ENCODE results near the gene ARFGAP1.
"Not testable (repeated sequence)": the region's sequence is repeated elsewhere in the genome, so short reads cannot be mapped to it uniquely, and the experiment has no call there.

Gene ARFGAP1

GRCh38 chr20:63240004-63240403, 32.6 kb upstream of the ARFGAP1 start:
- no peak for DNase-seq (ENCODE audit: low spot score)

- no peak for DNase-seq (ENCODE audit: low spot score)
Measured at GRCh38 chr20:63241272-63241671, 31.3 kb upstream of the ARFGAP1 start.

GRCh38 chr20:63242736-63243135, 29.9 kb upstream of the ARFGAP1 start:
- no peak for DNase-seq (ENCODE audit: low spot score)

- no peak for DNase-seq (ENCODE audit: low spot score)
Measured at GRCh38 chr20:63243604-63244247, 28.9 kb upstream of the ARFGAP1 start.

GRCh38 chr20:63244468-63244867, 28.1 kb upstream of the ARFGAP1 start:
- DNase-seq (ENCODE audit: low spot score), result no peak

DNA sequence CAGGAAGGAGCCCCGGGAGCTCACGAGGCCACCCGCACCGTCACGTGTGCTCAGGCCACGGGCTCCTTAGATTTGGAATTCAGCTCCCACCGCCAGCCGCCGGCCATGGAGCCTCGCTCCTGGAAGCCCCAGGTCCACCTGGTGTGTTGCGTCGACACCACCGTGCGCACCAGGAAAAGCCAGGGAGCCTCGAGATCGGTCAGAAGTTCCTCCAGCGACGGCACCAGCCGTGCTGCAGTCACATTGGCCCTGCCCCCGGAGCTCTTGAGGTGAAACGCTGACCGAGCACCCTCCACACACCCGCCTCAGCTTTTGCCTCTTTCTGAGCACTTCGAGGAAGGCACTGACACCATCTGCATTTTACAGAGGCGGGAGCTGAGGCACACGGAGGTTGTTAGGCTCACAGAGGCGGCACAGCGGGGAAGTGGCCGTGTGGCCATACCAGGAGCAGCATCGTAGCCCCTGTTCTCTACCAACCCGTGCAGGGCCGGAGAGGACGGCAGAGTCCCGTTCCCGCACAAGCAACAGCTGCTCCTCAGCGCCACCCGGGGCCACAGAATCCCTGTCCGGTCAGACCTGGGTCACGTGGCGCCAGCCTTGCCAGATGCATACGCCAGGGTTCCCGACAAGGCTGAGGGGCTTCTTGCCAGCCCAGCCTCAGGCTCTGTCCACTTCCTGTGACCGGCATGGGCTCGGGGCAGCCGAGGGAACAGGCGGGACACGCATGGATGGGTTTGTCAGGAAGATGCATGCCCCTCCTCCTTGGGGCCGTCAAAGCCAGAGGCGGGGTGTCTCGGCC, 25.9 kb upstream of the ARFGAP1 start:
- no peak for DNase-seq (ENCODE audit: low spot score)

DNA sequence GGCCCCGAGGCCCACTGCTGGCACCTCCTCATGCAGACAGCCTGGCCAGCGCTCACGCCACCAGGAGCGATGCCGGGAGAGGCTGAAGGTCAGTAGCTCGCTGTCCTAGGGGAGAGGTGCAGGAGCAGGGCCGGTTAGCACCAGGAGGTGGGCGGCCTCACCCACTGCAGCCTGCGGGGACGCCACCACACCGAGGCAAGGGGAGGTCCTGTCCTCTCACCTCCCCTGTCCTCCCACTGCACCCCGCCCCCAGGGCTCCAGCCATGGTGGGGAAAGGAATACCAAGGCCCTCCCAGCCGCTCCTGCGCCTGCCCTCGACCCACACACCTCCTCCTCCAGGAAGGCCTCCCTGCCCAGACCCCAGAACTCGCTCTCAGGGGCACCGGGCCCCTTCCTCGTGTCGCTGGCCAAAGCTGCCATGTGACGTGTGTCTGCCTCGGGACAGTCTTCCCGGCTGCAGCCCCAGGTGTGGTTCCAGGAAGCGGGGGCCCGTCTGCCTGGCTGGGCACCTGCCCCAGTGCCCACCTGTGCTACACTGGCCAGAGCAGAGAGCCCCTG, 24.9 kb upstream of the ARFGAP1 start:
- DNase-seq (ENCODE audit: low spot score), result no peak

- DNase-seq (ENCODE audit: low spot score), result no peak
Measured at GRCh38 chr20:63248835-63249591, 23.6 kb upstream of the ARFGAP1 start.

DNA sequence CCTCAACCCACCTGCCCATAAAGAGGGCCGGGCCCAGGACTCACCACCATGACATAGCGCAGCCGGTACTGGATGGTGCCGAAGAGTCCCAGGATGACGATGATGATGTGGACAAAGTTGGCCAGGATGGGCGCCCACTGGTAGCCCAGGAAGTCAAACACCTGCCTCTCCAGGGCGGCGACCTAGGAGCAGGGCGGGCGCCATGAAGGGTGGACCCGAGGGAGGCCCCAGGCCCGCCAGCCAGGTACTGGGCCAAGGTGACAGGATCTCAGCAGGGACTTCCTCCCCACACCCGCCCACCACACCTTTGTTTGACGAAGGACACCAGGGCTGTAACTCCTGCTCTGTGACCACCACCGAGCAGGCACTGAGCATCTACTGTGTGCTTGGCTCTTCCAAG, 22.7 kb upstream of the ARFGAP1 start:
- no peak for DNase-seq (ENCODE audit: low spot score)

- DNase-seq (ENCODE audit: low spot score), result not testable (repeated sequence)
Measured at GRCh38 chr20:63251350-63251749, 21.3 kb upstream of the ARFGAP1 start.

GRCh38 chr20:63252284-63252711, 20.3 kb upstream of the ARFGAP1 start:
- DNase-seq (ENCODE audit: low spot score), result no peak

GRCh38 chr20:63253065-63253437, 19.6 kb upstream of the ARFGAP1 start:
- DNase-seq (ENCODE audit: low spot score), result no peak

DNA sequence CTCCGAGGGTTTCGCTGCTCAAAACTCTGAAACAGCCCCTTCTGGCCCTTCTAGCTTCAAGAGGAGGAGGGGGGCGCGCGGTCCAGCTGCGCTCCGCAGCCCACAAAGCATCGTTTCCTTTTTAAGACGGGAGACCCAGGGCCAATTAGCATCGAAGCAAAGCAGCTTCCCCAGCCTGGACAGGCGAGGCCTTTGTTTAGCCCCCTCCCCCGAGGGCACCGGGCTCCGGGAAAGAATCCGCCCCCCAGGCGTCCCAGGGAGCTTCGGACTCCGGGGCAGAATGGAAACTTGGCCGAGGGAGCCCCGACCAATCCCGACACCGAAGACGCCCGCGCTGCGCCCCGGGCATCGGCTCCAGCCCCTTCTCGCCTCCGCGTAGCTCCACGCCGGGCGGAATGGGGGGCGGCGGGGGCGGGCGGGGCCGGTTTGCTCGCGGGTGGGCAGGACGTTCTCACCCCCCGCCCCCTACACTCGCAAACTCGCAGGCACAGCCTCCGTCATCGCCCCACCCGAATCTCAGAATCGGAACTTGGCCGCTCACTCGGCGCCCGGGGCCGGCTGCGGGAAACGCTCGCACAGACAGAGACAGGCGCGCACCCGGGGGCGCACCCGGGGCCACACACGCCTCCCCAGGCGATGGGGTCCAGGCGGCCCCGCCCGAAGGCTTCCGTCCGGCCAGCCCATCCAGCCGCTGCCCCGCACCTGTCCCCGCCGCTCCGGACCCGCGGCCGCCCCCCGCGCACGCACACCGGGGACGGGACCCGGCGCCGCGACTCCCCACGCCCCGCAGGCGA, 19.0 kb upstream of the ARFGAP1 start:
- DNase-seq (ENCODE audit: low spot score), result no peak

GRCh38 chr20:63254232-63254605, 18.4 kb upstream of the ARFGAP1 start, which contains the start of gene NKAIN4:
Gene NKAIN4 (minus strand): TSS chr20:63254463. CDS start chr20:63254450, 13 bp downstream.
- DNase-seq (ENCODE audit: low spot score), result no peak

- no peak for DNase-seq (ENCODE audit: low spot score)
Measured at GRCh38 chr20:63254606-63255384, 17.8 kb upstream of the ARFGAP1 start.

GRCh38 chr20:63255931-63256704, 16.5 kb upstream of the ARFGAP1 start:
- no peak for DNase-seq (ENCODE audit: low spot score)

GRCh38 chr20:63256954-63257353, 15.7 kb upstream of the ARFGAP1 start:
- no peak for DNase-seq (ENCODE audit: low spot score)

DNA sequence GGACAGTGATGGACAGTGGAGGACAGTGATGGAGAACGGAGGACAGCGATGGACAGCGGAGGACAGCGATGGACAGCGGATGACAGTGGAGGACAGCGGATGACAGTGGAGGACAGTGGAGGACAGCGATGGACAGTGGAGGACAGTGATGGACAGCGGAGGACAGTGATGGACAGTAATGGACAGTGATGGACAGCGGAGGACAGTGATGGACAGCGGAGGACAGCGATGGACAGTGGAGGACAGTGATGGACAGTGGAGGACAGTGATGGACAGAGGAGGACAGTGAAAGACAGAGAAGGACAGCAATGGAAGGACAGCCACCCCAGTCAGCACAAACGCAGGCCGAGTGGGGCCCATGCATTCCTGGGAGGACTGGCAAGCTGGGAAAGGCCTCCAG, 15.0 kb upstream of the ARFGAP1 start:
- no peak for DNase-seq (ENCODE audit: low spot score)

DNA sequence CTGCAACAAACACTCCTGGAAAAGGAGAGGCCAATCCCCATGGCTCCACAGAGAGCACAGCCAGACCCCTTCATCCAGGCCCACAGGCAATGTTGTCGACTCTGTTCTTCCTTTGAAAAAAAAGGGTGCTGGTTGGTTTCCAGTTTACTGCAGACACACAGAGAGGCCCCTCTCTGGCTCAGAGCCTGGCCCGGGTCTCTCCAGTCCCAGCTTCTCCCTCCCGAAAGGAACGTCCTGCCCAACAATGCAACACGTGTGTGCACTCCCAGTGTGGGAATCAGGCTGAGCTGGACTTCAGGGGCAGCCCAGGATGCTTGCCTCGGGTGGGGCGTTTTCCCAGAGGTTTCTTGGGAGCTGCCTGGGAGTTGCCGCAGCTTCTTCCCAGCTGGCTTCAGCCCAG, 13.8 kb upstream of the ARFGAP1 start:
- no peak for DNase-seq (ENCODE audit: low spot score)

Measured in CD4-positive, alpha-beta T cell treated with Interleukin-6 at 100 ng/mL for 8 hours (primary cell).